Thyroid gland (tissue), 4 donors: Measurements from ENCODE around the gene LRRC7.

Experiments
- POLR2A ChIP-seq, 2 donors: fragments of 450-650 bp; IDR thresholded peaks; one replicate each; pipeline ENCODE4 v1.6.1; 2017; ENCODE audit warnings: antibody characterized with exemption in 2 of 2, mild to moderate bottlenecking in 2 of 2, moderate library complexity in 1 of 2
- TF ChIP-seq, protein P1 (sequence below), 6 experiments: fragments of 200-600 bp in 3 of 6; fragments of 450-650 bp in 3 of 6; sonication (generic) in 3 of 6; IDR thresholded peaks; one replicate each; pipeline ENCODE4 v1.5.1; 2016 to 2019; ENCODE audit warnings: antibody characterized with exemption in 6 of 6, mild to moderate bottlenecking in 2 of 6, inconsistent platforms in 1 of 6, moderate library complexity in 1 of 6

DNA sequence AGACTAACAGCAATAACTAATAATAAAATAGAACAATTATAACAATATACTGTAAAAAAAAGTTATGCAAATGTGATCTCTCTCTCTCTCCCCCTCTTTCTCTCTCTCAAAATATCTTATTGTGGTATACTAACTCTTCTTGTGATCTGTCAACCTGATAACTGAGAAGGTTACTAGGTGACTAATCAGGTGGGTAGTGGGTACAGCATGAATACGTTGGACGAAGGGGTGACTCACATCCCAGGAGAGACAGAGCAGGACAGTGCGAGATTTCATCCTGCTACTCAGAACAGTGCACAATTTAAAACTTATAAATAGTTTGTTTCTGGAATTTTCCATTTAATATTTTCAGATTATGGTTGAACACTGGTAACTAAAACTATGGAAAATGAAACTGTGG is 380.1 kb downstream of the LRRC7 start:
- TF ChIP-seq POLR2A (IDR thresholded peaks at IDR 0.05) = no peak
- TF ChIP-seq, protein P1, sequence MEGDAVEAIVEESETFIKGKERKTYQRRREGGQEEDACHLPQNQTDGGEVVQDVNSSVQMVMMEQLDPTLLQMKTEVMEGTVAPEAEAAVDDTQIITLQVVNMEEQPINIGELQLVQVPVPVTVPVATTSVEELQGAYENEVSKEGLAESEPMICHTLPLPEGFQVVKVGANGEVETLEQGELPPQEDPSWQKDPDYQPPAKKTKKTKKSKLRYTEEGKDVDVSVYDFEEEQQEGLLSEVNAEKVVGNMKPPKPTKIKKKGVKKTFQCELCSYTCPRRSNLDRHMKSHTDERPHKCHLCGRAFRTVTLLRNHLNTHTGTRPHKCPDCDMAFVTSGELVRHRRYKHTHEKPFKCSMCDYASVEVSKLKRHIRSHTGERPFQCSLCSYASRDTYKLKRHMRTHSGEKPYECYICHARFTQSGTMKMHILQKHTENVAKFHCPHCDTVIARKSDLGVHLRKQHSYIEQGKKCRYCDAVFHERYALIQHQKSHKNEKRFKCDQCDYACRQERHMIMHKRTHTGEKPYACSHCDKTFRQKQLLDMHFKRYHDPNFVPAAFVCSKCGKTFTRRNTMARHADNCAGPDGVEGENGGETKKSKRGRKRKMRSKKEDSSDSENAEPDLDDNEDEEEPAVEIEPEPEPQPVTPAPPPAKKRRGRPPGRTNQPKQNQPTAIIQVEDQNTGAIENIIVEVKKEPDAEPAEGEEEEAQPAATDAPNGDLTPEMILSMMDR (IDR thresholded peaks at IDR 0.05) = no peak
